ENCODE measurements around the gene PHC2.

- TF ChIP-seq, protein P1, sequence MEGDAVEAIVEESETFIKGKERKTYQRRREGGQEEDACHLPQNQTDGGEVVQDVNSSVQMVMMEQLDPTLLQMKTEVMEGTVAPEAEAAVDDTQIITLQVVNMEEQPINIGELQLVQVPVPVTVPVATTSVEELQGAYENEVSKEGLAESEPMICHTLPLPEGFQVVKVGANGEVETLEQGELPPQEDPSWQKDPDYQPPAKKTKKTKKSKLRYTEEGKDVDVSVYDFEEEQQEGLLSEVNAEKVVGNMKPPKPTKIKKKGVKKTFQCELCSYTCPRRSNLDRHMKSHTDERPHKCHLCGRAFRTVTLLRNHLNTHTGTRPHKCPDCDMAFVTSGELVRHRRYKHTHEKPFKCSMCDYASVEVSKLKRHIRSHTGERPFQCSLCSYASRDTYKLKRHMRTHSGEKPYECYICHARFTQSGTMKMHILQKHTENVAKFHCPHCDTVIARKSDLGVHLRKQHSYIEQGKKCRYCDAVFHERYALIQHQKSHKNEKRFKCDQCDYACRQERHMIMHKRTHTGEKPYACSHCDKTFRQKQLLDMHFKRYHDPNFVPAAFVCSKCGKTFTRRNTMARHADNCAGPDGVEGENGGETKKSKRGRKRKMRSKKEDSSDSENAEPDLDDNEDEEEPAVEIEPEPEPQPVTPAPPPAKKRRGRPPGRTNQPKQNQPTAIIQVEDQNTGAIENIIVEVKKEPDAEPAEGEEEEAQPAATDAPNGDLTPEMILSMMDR (conservative IDR thresholded peaks at IDR 0.05; ENCODE audit: low read length) = no peak
- TF ChIP-seq EZH2phosphoT487 (IDR thresholded peaks at IDR 0.05; ENCODE audit: borderline replicate concordance, low read depth, low read length) = no peak
These were observed 28.8 kb upstream of the PHC2 start for GRCh38 chr1:33459691-33460090.

Measured in OCI-LY7 (cell line).